ENCODE measurements around the gene CCPG1. TPM values are rescaled to one million over a fixed set of nuclear protein-coding genes. Genes with fewer than 3 reads are reported as not detected.
"Not testable (repeated sequence)": the region's sequence is repeated elsewhere in the genome, so short reads cannot be mapped to it uniquely, and the experiment has no call there.

The CCPG1 gene
- total RNA-seq, 1 experiment from 2014 or later, result 17.1 TPM

- no peaks in the 10 kb centered on the region for H3K27me3 Mint-ChIP-seq (ENCODE audit: low read depth)
- POLR2A ChIA-PET, result no interaction called here
- DNase-seq (ENCODE audit: low spot score) (no peak), ATAC-seq (no peak)
- no peaks in the 10 kb centered on the region for H3K9me3 Mint-ChIP-seq
- CTCF ChIA-PET, result interaction anchor here (0.6 to 1.4 kb wide), 2 partner anchors 19 to 34 kb away, joined by 3 to 7 read pairs; no protein-coding TSS in a partner anchor
- peaks cover 23% of the 10 kb centered on the region for H3K4me1 Mint-ChIP-seq
- TF ChIP-seq, protein P1, sequence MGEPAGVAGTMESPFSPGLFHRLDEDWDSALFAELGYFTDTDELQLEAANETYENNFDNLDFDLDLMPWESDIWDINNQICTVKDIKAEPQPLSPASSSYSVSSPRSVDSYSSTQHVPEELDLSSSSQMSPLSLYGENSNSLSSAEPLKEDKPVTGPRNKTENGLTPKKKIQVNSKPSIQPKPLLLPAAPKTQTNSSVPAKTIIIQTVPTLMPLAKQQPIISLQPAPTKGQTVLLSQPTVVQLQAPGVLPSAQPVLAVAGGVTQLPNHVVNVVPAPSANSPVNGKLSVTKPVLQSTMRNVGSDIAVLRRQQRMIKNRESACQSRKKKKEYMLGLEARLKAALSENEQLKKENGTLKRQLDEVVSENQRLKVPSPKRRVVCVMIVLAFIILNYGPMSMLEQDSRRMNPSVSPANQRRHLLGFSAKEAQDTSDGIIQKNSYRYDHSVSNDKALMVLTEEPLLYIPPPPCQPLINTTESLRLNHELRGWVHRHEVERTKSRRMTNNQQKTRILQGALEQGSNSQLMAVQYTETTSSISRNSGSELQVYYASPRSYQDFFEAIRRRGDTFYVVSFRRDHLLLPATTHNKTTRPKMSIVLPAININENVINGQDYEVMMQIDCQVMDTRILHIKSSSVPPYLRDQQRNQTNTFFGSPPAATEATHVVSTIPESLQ (CRISPR knock-in tag; IDR thresholded peaks at IDR 0.05), result no peak
- no peak for TF ChIP-seq ZBTB21 (CRISPR knock-in tag; IDR thresholded peaks at IDR 0.05; ENCODE audit: borderline replicate concordance)
- TF ChIP-seq GRHL2 (CRISPR knock-in tag; IDR thresholded peaks at IDR 0.05; ENCODE audit: insufficient replicate concordance, severe bottlenecking), result no peak
- no peak for TF ChIP-seq SOX15 (CRISPR knock-in tag; IDR thresholded peaks at IDR 0.05)
- TF ChIP-seq CREB1 (CRISPR knock-in tag; IDR thresholded peaks at IDR 0.05), result no peak
- no peak for TF ChIP-seq STAT6 (CRISPR knock-in tag; conservative IDR thresholded peaks at IDR 0.05; ENCODE audit: low read depth)
- H3K27ac Mint-ChIP-seq, result no peak overlapping the region
- no peaks in the 10 kb centered on the region for H3K36me3 Mint-ChIP-seq
- no peak overlapping the region for H3K4me3 Mint-ChIP-seq
These were observed 12.2 kb upstream of the CCPG1 start for GRCh38 chr15:55420171-55420866.

DNA sequence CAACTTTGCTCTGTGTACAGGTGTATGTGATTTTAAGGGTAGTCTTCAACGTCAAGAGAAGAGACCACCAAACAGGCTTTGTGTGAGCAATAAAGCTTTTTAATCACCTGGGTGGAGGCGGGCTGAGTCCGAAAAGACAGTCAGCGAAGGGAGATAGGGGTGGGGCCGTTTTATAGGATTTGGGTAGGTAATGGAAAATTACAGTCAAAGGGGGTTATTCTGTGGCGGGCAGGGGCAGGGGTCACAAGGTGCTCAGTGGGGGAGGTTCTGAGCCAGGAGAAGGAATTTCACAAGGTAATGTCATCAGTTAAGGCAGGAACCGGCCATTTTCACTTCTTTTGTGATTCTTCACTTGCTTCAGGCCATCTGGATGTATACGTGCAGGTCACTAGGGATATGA, 9.5 kb upstream of the CCPG1 start:
- not testable (repeated sequence) for H3K4me3 Mint-ChIP-seq; H3K27me3 Mint-ChIP-seq (ENCODE audit: low read depth); ATAC-seq; H3K36me3 Mint-ChIP-seq; H3K9me3 Mint-ChIP-seq
- Mint-ChIP-seq H3K4me1 (peaks cover 23% of the 10 kb centered on the region), H3K27ac (peak overlapping the region; percentile 78)
- ChIA-PET CTCF (interaction anchor here (2.9 kb wide), 1 partner anchor 10 kb away, joined by 16 read pairs; the partner anchor contains the start of genes CCPG1 and PIERCE2), POLR2A (interaction anchor here (1.2 kb wide), 1 partner anchor 9 kb away, joined by 3 read pairs; the partner anchor contains the start of genes CCPG1 and PIERCE2)
- DNase-seq (ENCODE audit: low spot score), result peak; percentile 28

DNA sequence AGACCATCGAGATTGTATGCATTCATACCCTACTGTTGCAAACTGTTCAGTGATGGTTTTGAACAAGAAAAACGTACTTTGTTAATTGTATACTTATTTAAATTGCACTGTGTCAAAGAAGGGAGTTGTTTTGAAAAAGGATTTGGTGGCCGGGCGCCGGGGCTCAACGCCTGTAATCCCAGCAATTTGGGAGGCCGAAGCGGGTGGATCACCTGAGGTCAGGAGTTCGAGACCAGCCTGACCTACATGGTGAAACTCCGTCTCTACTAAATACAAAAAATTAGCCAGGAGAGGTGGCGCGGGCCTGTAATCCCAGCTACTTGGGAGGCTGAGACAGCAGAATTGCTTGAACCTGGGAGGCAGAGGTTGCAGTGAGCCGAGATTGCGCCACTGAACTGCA, 817 bp upstream of the CCPG1 start:
- H3K27me3 Mint-ChIP-seq (ENCODE audit: low read depth); ATAC-seq; H3K36me3 Mint-ChIP-seq; DNase-seq (ENCODE audit: low spot score); H3K9me3 Mint-ChIP-seq; H3K4me1 Mint-ChIP-seq: not testable (repeated sequence)
- ChIA-PET POLR2A (interaction anchor here (0.6 to 1.3 kb wide), 3 partner anchors 8 to 89 kb away, joined by 3 to 5 read pairs (median 5); partner anchors contain the start of genes PIGB and PIGBOS1), CTCF (interaction anchor here (0.6 to 3.3 kb wide), 29 partner anchors 9 to 286 kb away, joined by 3 to 38 read pairs (median 5); partner anchors contain the start of genes PIGB and PIGBOS1)
- Mint-ChIP-seq H3K4me3 (peak overlapping the region; percentile 95), H3K27ac (peak overlapping the region; percentile 99)

DNA sequence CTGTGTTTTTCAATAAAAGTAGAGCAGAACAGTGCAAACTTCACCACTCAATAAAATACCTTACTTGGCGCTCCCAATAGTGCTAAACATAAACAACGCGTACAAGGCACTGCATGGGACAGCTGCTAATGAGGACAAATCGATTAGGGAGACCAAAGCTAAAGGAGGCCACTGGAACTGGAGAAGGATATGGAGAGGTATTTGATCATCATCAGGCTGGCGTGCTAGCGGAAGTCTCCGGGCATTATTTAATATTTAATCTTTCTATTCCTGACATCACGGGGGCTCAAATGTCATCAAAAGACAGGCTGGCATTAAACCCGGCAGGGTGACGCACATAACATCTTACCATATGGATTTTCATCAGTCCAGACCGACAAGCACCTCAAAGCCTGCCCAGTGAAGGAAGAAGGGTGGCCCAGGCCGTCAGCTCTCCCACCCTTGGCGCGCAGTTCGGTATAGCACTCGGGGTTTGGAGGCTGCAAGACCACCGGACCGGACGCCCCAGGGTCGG, 604 bp downstream of the CCPG1 start:
- ChIA-PET POLR2A (interaction anchor here (1.1 to 1.3 kb wide), 2 partner anchors 88 to 211 kb away, joined by 5 read pairs; partner anchors contain the start of genes PIGB, PIGBOS1 and RSL24D1), CTCF (interaction anchor here (0.5 to 3.3 kb wide), 21 partner anchors 9 to 379 kb away, joined by 3 to 38 read pairs (median 5); partner anchors contain the start of genes PIGB and PIGBOS1)

GRCh38 chr15:55403531-55403930, 4.6 kb downstream of the CCPG1 start:
- Mint-ChIP-seq H3K27me3 (ENCODE audit: low read depth) (no peaks in the 10 kb centered on the region), H3K9me3 (no peaks in the 10 kb centered on the region), H3K36me3 (no peaks in the 10 kb centered on the region; the same call in 1 of the 2 replicates), H3K4me1 (peaks cover 6% of the 10 kb centered on the region), H3K4me3 (no peak overlapping the region), H3K27ac (no peak overlapping the region)
- POLR2A ChIA-PET, result no interaction called here
- ATAC-seq (no peak), DNase-seq (ENCODE audit: low spot score) (no peak)
- TF ChIP-seq GABPB1 (CRISPR knock-in tag; IDR thresholded peaks at IDR 0.05) (peak; percentile 96), ZNF121 (CRISPR knock-in tag; IDR thresholded peaks at IDR 0.05) (no peak)
- CTCF ChIA-PET, result no interaction called here

More for the DNA sequence above, 604 bp downstream of the CCPG1 start:
- Mint-ChIP-seq H3K4me3 (peak overlapping the region; percentile 95), H3K27me3 (ENCODE audit: low read depth) (no peaks in the 10 kb centered on the region), H3K9me3 (no peaks in the 10 kb centered on the region), H3K4me1 (peaks cover 9% of the 10 kb centered on the region), H3K36me3 (no peaks in the 10 kb centered on the region), H3K27ac (peak overlapping the region; percentile 54)
- no peak for ATAC-seq
- TF ChIP-seq OVOL2 (CRISPR knock-in tag; IDR thresholded peaks at IDR 0.05; ENCODE audit: borderline replicate concordance) (no peak), ATF1 (CRISPR knock-in tag; IDR thresholded peaks at IDR 0.05) (no peak), NFATC4 (CRISPR knock-in tag; IDR thresholded peaks at IDR 0.05) (no peak), CREB1 (CRISPR knock-in tag; IDR thresholded peaks at IDR 0.05) (no peak)
- DNase-seq (ENCODE audit: low spot score), result no peak
